WTC11 (cell line): ENCODE measurements around the gene SRC. TPM values are rescaled to one million over a fixed set of nuclear protein-coding genes. Genes with fewer than 3 reads are reported as not detected.

Experiments used
- ATAC-seq: fragments of 200-7000 bp; cut with Tn5 transposase; 2 replicates; pipeline ENCODE4 v1.10.0; 2021; ENCODE audit warnings: mild to moderate bottlenecking, moderate library complexity
- CTCF ChIA-PET: fragments of 300-600 bp; sonication (Branson Sonifier 250); formaldehyde crosslinking; loops from one replicate; lab custom pipeline; 2021; ENCODE audit warnings: antibody characterized with exemption; lab: Charles Lee
- POLR2A ChIA-PET: fragments of 350-600 bp; sonication (Branson Sonifier 250); formaldehyde crosslinking; loops from one replicate; lab custom pipeline; 2021; ENCODE audit warnings: antibody characterized with exemption; lab: Charles Lee
- DNase-seq: peaks from one replicate; pipeline ENCODE4 v3.0.0; 2021; ENCODE audit warnings: low spot score
- H3K27ac Mint-ChIP-seq: 2 replicates; pipeline ENCODE4 v1.8.0; 2021; ENCODE audit warnings: mixed read lengths
- H3K27me3 Mint-ChIP-seq: 2 replicates; pipeline ENCODE4 v1.8.0; 2021; ENCODE audit warnings: low read depth, mild to moderate bottlenecking, moderate library complexity, mixed read lengths
- H3K36me3 Mint-ChIP-seq: 2 replicates; pipeline ENCODE4 v1.8.0; 2021; ENCODE audit warnings: mixed read lengths
- H3K4me1 Mint-ChIP-seq: 2 replicates; pipeline ENCODE4 v1.8.0; 2022; ENCODE audit warnings: mixed read lengths
- H3K4me3 Mint-ChIP-seq: 2 replicates; pipeline ENCODE4 v1.8.0; 2021; ENCODE audit warnings: mild to moderate bottlenecking, moderate library complexity, mixed read lengths
- H3K9me3 Mint-ChIP-seq: 2 replicates; pipeline ENCODE4 v1.8.0; 2021; ENCODE audit warnings: mixed read lengths
- EMX1 ChIP-seq: fragments of 250-450 bp; sonication (Bioruptor Pico); IDR thresholded peaks from 2 replicates; pipeline ENCODE4 v1.8.0; 2021; ENCODE audit warnings: mild to moderate bottlenecking
- ETV6 ChIP-seq: sonication (generic); formaldehyde crosslinking; IDR thresholded peaks from 2 replicates; pipeline ENCODE4 v1.8.1; 2022; ENCODE audit warnings: mild to moderate bottlenecking, missing genetic modification reagents
- IRF2 ChIP-seq: sonication (generic); formaldehyde crosslinking; IDR thresholded peaks from 2 replicates; pipeline ENCODE4 v1.8.0; 2022; ENCODE audit warnings: low read depth, missing genetic modification reagents, borderline replicate concordance
- NFATC4 ChIP-seq: fragments of 250-450 bp; sonication (Bioruptor Pico); IDR thresholded peaks from 2 replicates; pipeline ENCODE4 v1.9.0; 2021; ENCODE audit warnings: mild to moderate bottlenecking
- NFE2L1 ChIP-seq: sonication (generic); formaldehyde crosslinking; IDR thresholded peaks from 2 replicates; pipeline ENCODE4 v1.8.1; 2023; ENCODE audit warnings: missing genetic modification reagents
- PRRX2 ChIP-seq: fragments of 250-450 bp; sonication (Bioruptor Pico); IDR thresholded peaks from 2 replicates; pipeline ENCODE4 v1.8.0; 2021; ENCODE audit warnings: mild to moderate bottlenecking
- SMAD4 ChIP-seq: sonication (generic); formaldehyde crosslinking; IDR thresholded peaks from 2 replicates; pipeline ENCODE4 v1.8.0; 2022; ENCODE audit warnings: mild to moderate bottlenecking, missing genetic modification reagents
- TEAD4 ChIP-seq: sonication (generic); formaldehyde crosslinking; IDR thresholded peaks from 2 replicates; pipeline ENCODE4 v1.8.0; 2022; ENCODE audit warnings: mild to moderate bottlenecking, missing genetic modification reagents
- ZNF232 ChIP-seq: sonication (generic); formaldehyde crosslinking; IDR thresholded peaks from 2 replicates; pipeline ENCODE4 v1.8.0; 2022; ENCODE audit warnings: mild to moderate bottlenecking, missing genetic modification reagents
- ZNF263 ChIP-seq: sonication (generic); formaldehyde crosslinking; IDR thresholded peaks from 2 replicates; pipeline ENCODE4 v1.8.1; 2022; ENCODE audit warnings: low read depth, mild to moderate bottlenecking, moderate library complexity, missing genetic modification reagents
- ZNF423 ChIP-seq: fragments of 250-450 bp; sonication (Bioruptor Pico); IDR thresholded peaks from 2 replicates; pipeline ENCODE4 v2.1.2; 2022; ENCODE audit warnings: mild to moderate bottlenecking, moderate library complexity
- ZNF671 ChIP-seq: fragments of 250-450 bp; sonication (Bioruptor Pico); IDR thresholded peaks from 2 replicates; pipeline ENCODE4 v1.8.0; 2021; ENCODE audit warnings: mild to moderate bottlenecking
- total RNA-seq: library from RNA; stranded (reverse); gene quantifications from 3 replicates; pipeline ENCODE4 v1.2.3, GENCODE V29; 2021
- TF ChIP-seq, protein P1 (sequence below): sonication (generic); formaldehyde crosslinking; IDR thresholded peaks from 2 replicates; pipeline ENCODE4 v1.8.0; 2023; ENCODE audit warnings: missing genetic modification reagents, mild to moderate bottlenecking, borderline replicate concordance
- TF ChIP-seq, protein P2 (sequence below): fragments of 250-450 bp; sonication (Bioruptor Pico); conservative IDR thresholded peaks from 2 replicates; pipeline ENCODE4 v1.9.0; 2021; ENCODE audit warnings: mild to moderate bottlenecking
- TF ChIP-seq, protein P3 (sequence below): sonication (generic); formaldehyde crosslinking; IDR thresholded peaks from 2 replicates; pipeline ENCODE4 v1.8.0; 2022; ENCODE audit warnings: mild to moderate bottlenecking, missing genetic modification reagents
- TF ChIP-seq, protein P4 (sequence below): sonication (generic); formaldehyde crosslinking; IDR thresholded peaks from 2 replicates; pipeline ENCODE4 v1.8.1; 2022; ENCODE audit warnings: missing genetic modification reagents, borderline replicate concordance

Gene SRC
- total RNA-seq, 1 experiment from 2014 or later = 33.3 TPM

DNA sequence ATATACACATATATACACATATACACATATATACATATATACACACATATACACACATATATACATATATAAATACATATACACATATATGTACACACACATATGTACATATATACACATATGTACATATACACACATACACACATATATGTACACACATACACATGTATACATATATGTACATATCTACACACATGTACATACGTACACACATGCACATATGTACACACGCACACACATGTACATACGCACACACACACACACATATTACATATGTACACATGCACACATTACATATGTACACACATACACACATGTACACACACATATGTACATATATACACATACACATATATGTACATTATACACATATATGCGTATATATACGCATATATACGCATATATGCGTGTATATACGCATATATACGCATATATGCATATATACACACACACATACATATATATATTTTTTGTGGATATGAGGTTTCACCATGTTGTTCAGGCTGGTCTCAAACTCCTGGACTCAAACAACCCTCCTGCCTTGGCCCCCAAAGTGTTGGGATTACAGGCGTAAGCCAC is 27.2 kb downstream of the SRC start (continued):
- TF ChIP-seq, protein P1, sequence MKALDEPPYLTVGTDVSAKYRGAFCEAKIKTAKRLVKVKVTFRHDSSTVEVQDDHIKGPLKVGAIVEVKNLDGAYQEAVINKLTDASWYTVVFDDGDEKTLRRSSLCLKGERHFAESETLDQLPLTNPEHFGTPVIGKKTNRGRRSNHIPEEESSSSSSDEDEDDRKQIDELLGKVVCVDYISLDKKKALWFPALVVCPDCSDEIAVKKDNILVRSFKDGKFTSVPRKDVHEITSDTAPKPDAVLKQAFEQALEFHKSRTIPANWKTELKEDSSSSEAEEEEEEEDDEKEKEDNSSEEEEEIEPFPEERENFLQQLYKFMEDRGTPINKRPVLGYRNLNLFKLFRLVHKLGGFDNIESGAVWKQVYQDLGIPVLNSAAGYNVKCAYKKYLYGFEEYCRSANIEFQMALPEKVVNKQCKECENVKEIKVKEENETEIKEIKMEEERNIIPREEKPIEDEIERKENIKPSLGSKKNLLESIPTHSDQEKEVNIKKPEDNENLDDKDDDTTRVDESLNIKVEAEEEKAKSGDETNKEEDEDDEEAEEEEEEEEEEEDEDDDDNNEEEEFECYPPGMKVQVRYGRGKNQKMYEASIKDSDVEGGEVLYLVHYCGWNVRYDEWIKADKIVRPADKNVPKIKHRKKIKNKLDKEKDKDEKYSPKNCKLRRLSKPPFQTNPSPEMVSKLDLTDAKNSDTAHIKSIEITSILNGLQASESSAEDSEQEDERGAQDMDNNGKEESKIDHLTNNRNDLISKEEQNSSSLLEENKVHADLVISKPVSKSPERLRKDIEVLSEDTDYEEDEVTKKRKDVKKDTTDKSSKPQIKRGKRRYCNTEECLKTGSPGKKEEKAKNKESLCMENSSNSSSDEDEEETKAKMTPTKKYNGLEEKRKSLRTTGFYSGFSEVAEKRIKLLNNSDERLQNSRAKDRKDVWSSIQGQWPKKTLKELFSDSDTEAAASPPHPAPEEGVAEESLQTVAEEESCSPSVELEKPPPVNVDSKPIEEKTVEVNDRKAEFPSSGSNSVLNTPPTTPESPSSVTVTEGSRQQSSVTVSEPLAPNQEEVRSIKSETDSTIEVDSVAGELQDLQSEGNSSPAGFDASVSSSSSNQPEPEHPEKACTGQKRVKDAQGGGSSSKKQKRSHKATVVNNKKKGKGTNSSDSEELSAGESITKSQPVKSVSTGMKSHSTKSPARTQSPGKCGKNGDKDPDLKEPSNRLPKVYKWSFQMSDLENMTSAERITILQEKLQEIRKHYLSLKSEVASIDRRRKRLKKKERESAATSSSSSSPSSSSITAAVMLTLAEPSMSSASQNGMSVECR = no peak
- no peak for TF ChIP-seq IRF2 (CRISPR knock-in tag)
- no peak for TF ChIP-seq ZNF423 (CRISPR knock-in tag)
- TF ChIP-seq ZNF232 (CRISPR knock-in tag) = no peak
- TF ChIP-seq, protein P2, sequence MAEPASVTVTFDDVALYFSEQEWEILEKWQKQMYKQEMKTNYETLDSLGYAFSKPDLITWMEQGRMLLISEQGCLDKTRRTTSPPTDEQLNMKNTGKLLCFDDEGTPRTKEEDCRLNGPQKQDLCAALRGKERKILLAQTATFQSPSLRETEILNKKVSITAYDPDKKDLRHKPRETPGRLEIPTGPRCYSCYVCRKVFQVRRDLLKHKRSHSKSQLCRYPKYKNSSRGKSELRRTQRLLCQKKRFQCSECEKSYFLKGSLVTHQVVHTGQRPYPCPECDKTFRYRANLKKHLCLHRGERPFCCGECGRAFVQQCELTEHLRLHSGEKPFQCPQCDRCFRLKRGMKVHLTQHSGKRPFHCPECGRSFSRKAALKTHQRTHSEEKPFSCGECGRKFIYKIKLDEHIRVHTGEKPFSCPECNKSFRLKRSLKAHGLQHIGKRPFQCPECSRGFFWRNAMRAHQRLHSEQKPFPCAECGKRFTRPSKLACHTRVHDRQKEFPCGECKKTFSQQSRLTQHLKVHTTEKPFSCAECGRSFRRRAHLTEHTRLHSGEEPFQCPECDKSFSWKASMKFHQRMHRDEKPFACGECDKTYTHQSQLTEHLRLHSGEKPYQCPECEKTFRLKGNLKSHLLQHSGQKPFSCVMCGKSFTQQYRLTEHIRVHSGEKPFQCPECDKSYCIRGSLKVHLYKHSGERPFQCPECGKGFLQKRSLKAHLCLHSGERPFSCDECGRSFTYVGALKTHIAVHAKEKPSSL (CRISPR knock-in tag) = no peak
- no peak for TF ChIP-seq TEAD4 (CRISPR knock-in tag)
- TF ChIP-seq NFE2L1 (CRISPR knock-in tag) = no peak
- TF ChIP-seq, protein P3, sequence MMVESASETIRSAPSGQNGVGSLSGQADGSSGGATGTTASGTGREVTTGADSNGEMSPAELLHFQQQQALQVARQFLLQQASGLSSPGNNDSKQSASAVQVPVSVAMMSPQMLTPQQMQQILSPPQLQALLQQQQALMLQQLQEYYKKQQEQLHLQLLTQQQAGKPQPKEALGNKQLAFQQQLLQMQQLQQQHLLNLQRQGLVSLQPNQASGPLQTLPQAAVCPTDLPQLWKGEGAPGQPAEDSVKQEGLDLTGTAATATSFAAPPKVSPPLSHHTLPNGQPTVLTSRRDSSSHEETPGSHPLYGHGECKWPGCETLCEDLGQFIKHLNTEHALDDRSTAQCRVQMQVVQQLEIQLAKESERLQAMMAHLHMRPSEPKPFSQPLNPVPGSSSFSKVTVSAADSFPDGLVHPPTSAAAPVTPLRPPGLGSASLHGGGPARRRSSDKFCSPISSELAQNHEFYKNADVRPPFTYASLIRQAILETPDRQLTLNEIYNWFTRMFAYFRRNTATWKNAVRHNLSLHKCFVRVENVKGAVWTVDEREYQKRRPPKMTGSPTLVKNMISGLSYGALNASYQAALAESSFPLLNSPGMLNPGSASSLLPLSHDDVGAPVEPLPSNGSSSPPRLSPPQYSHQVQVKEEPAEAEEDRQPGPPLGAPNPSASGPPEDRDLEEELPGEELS (CRISPR knock-in tag) = no peak
- TF ChIP-seq, protein P4, sequence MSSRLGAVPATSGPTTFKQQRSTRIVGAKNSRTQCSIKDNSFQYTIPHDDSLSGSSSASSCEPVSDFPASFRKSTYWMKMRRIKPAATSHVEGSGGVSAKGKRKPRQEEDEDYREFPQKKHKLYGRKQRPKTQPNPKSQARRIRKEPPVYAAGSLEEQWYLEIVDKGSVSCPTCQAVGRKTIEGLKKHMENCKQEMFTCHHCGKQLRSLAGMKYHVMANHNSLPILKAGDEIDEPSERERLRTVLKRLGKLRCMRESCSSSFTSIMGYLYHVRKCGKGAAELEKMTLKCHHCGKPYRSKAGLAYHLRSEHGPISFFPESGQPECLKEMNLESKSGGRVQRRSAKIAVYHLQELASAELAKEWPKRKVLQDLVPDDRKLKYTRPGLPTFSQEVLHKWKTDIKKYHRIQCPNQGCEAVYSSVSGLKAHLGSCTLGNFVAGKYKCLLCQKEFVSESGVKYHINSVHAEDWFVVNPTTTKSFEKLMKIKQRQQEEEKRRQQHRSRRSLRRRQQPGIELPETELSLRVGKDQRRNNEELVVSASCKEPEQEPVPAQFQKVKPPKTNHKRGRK (CRISPR knock-in tag) = no peak
- no peak for TF ChIP-seq SMAD4 (CRISPR knock-in tag)

DNA sequence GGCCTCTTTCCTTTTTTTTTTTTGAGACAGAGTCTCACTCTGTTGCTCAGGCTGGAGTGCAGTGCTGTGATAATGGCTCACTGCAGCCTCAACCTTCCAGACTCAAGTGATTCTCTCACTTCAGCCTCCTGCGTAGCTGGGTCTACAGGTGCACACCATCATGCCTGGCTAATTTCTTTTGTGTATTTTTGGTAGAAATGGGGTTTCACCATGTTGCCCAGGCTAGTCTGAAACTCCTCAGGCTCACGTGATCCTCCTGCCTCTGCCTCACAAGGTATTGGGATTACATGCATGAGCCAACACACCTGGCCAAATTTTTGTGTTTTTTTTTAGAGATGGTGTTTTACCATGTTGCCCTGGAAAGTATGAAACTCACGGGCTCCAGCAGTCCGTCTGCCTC is 29.3 kb downstream of the SRC start:
- ATAC-seq (no peak), DNase-seq (no peak)
- H3K4me3 Mint-ChIP-seq = no peak overlapping the region
- no peak overlapping the region for H3K27ac Mint-ChIP-seq
- TF ChIP-seq PRRX2 = no peak
- TF ChIP-seq ZNF263 (CRISPR knock-in tag) = no peak
- no peak for TF ChIP-seq ETV6 (CRISPR knock-in tag)
- TF ChIP-seq ZNF671 (CRISPR knock-in tag) = no peak
- TF ChIP-seq NFATC4 = no peak
- no peak for TF ChIP-seq EMX1
- no peaks in the 10 kb centered on the region; the same call in 1 of the 2 replicates for H3K36me3 Mint-ChIP-seq
- H3K27me3 Mint-ChIP-seq = no peaks in the 10 kb centered on the region
- peaks cover 10% of the 10 kb centered on the region for H3K4me1 Mint-ChIP-seq
- ChIA-PET CTCF (interaction anchor here (0.6 kb wide), 1 partner anchor 179 kb away, joined by 3 read pairs; no protein-coding TSS in a partner anchor), POLR2A (no interaction called here)
- no peaks in the 10 kb centered on the region for H3K9me3 Mint-ChIP-seq
